ENCODE results near the gene WWC2.

WWC2 gene

GRCh38 chr4:183098723-183099536, at the start of gene WWC2:
Gene WWC2 (plus strand): TSS chr4:183099257. CDS start chr4:183099492, 235 bp downstream.
- DNase-seq (ENCODE audit: low read depth) = peak; percentile 24

GRCh38 chr4:183053681-183054080, 45.4 kb upstream of the WWC2 start:
- DNase-seq (ENCODE audit: low read depth) = no peak

- DNase-seq (ENCODE audit: low read depth) = no peak
Observed at GRCh38 chr4:183057255-183057654, 41.8 kb upstream of the WWC2 start.

GRCh38 chr4:183059797-183060196, 39.3 kb upstream of the WWC2 start:
- no peak for DNase-seq (ENCODE audit: low read depth)

GRCh38 chr4:183068502-183068901, 30.6 kb upstream of the WWC2 start:
- DNase-seq (ENCODE audit: low read depth) = no peak

GRCh38 chr4:183071222-183071621, 27.8 kb upstream of the WWC2 start:
- DNase-seq (ENCODE audit: low read depth) = no peak

- no peak for DNase-seq (ENCODE audit: low read depth)
Observed at GRCh38 chr4:183072176-183072575, 26.9 kb upstream of the WWC2 start.

GRCh38 chr4:183073838-183074145, 25.3 kb upstream of the WWC2 start:
- no peak for DNase-seq (ENCODE audit: low read depth)

- no peak for DNase-seq (ENCODE audit: low read depth)
Observed at GRCh38 chr4:183074288-183074990, 24.6 kb upstream of the WWC2 start.

GRCh38 chr4:183078634-183079033, 20.4 kb upstream of the WWC2 start:
- no peak for DNase-seq (ENCODE audit: low read depth)

- DNase-seq (ENCODE audit: low read depth) = no peak
Observed at GRCh38 chr4:183080372-183081115, 18.5 kb upstream of the WWC2 start.

- DNase-seq (ENCODE audit: low read depth) = no peak
Observed at GRCh38 chr4:183081116-183081469, 18.0 kb upstream of the WWC2 start.

GRCh38 chr4:183082053-183082452, 17.0 kb upstream of the WWC2 start:
- no peak for DNase-seq (ENCODE audit: low read depth)

GRCh38 chr4:183094393-183095198, 4.5 kb upstream of the WWC2 start:
- DNase-seq (ENCODE audit: low read depth) = no peak

- no peak for DNase-seq (ENCODE audit: low read depth)
Observed at GRCh38 chr4:183095199-183095512, 3.9 kb upstream of the WWC2 start.

- DNase-seq (ENCODE audit: low read depth) = no peak
Observed at GRCh38 chr4:183096276-183096965, 2.6 kb upstream of the WWC2 start.

- DNase-seq (ENCODE audit: low read depth) = no peak
Observed at GRCh38 chr4:183097231-183098018, 1.6 kb upstream of the WWC2 start.

GRCh38 chr4:183098019-183098722, 886 bp upstream of the WWC2 start:
- no peak for DNase-seq (ENCODE audit: low read depth)

GRCh38 chr4:183099537-183100297, 660 bp downstream of the WWC2 start:
- no peak for DNase-seq (ENCODE audit: low read depth)

GRCh38 chr4:183100298-183100599, 1.2 kb downstream of the WWC2 start:
- DNase-seq (ENCODE audit: low read depth) = no peak

Data from stimulated activated CD8-positive, alpha-beta memory T cell treated with anti-CD3 and anti-CD28 coated beads, Interleukin-12 subunit alpha, Interleukin-12 subunit beta, amount 100 ng/mL, for 1 hour (primary cell).